BLaER1 (cell line): ENCODE data around the gene CELF2.

Experiments used
- H3K27ac ChIP-seq: shearing (Covaris generic); formaldehyde crosslinking; 2 replicates; pipeline ENCODE4 v1.8.1; 2022
- H3K27me3 ChIP-seq: shearing (Covaris generic); formaldehyde crosslinking; 2 replicates; pipeline ENCODE4 v1.8.1; 2022
- H3K36me3 ChIP-seq: shearing (Covaris generic); formaldehyde crosslinking; 2 replicates; pipeline ENCODE4 v1.8.1; 2022
- H3K4me1 ChIP-seq: shearing (Covaris generic); formaldehyde crosslinking; 2 replicates; pipeline ENCODE4 v1.8.1; 2022
- H3K4me2 ChIP-seq: shearing (Covaris generic); formaldehyde crosslinking; 2 replicates; pipeline ENCODE4 v1.8.1; 2022
- H3K4me3 ChIP-seq: shearing (Covaris generic); formaldehyde crosslinking; 2 replicates; pipeline ENCODE4 v1.8.1; 2022
- H3K9ac ChIP-seq: shearing (Covaris generic); formaldehyde crosslinking; 2 replicates; pipeline ENCODE4 v1.8.1; 2022
- H3K9me3 ChIP-seq: shearing (Covaris generic); formaldehyde crosslinking; 2 replicates; pipeline ENCODE4 v1.8.1; 2022
- H4K20me1 ChIP-seq: shearing (Covaris generic); formaldehyde crosslinking; 2 replicates; pipeline ENCODE4 v1.8.1; 2022
- Cebpa-rat ChIP-seq: shearing (Covaris generic); IDR thresholded peaks from 2 replicates; pipeline ENCODE4 v1.8.1; 2022

CELF2 gene

GRCh38 chr10:11279314-11279713 is 261.6 kb downstream of the CELF2 start:
- no peak overlapping the region for H3K4me2 ChIP-seq
- no peak for TF ChIP-seq Cebpa-rat
- H3K36me3 ChIP-seq = peaks cover 98% of the 10 kb centered on the region
- H4K20me1 ChIP-seq = peaks cover 7% of the 10 kb centered on the region; the same call in 1 of the 2 replicates
- peaks cover 4% of the 10 kb centered on the region; the same call in 1 of the 2 replicates for H3K9me3 ChIP-seq
- H3K27ac ChIP-seq = no peak overlapping the region
- H3K9ac ChIP-seq = no peak overlapping the region
- no peaks in the 10 kb centered on the region for H3K4me1 ChIP-seq
- no peaks in the 10 kb centered on the region for H3K27me3 ChIP-seq
- no peak overlapping the region for H3K4me3 ChIP-seq

- TF ChIP-seq Cebpa-rat = no peak
- H3K4me2 ChIP-seq = no peak overlapping the region
- no peak overlapping the region for H3K4me3 ChIP-seq
- peaks cover 7% of the 10 kb centered on the region; the same call in 1 of the 2 replicates for H4K20me1 ChIP-seq
- H3K27ac ChIP-seq = no peak overlapping the region
- peaks cover 4% of the 10 kb centered on the region; the same call in 1 of the 2 replicates for H3K9me3 ChIP-seq
- H3K4me1 ChIP-seq = no peaks in the 10 kb centered on the region
- peaks cover 98% of the 10 kb centered on the region for H3K36me3 ChIP-seq
- H3K27me3 ChIP-seq = no peaks in the 10 kb centered on the region
- H3K9ac ChIP-seq = no peak overlapping the region
Observed at GRCh38 chr10:11280187-11280932, 262.7 kb downstream of the CELF2 start.

GRCh38 chr10:11282156-11282555 is 264.5 kb downstream of the CELF2 start:
- peaks cover 4% of the 10 kb centered on the region; the same call in 1 of the 2 replicates for H3K9me3 ChIP-seq
- H3K9ac ChIP-seq = no peak overlapping the region
- peaks cover 7% of the 10 kb centered on the region; the same call in 1 of the 2 replicates for H4K20me1 ChIP-seq
- no peak for TF ChIP-seq Cebpa-rat
- no peaks in the 10 kb centered on the region for H3K4me1 ChIP-seq
- H3K27me3 ChIP-seq = no peaks in the 10 kb centered on the region
- H3K4me3 ChIP-seq = no peak overlapping the region
- no peak overlapping the region for H3K4me2 ChIP-seq
- H3K36me3 ChIP-seq = peaks cover 96% of the 10 kb centered on the region
- H3K27ac ChIP-seq = no peak overlapping the region

- peaks cover 96% of the 10 kb centered on the region for H3K36me3 ChIP-seq
- H3K9ac ChIP-seq = no peak overlapping the region
- peaks cover 9% of the 10 kb centered on the region; the same call in 1 of the 2 replicates for H4K20me1 ChIP-seq
- no peaks in the 10 kb centered on the region for H3K27me3 ChIP-seq
- H3K9me3 ChIP-seq = peaks cover 4% of the 10 kb centered on the region; the same call in 1 of the 2 replicates
- H3K27ac ChIP-seq = no peak overlapping the region
- no peaks in the 10 kb centered on the region for H3K4me1 ChIP-seq
- H3K4me2 ChIP-seq = no peak overlapping the region
- no peak for TF ChIP-seq Cebpa-rat
- no peak overlapping the region for H3K4me3 ChIP-seq
Observed at GRCh38 chr10:11282661-11283060, 265.0 kb downstream of the CELF2 start.

- Histone ChIP-seq H3K27me3 (no peaks in the 10 kb centered on the region), H3K36me3 (peaks cover 96% of the 10 kb centered on the region), H3K4me2 (no peak overlapping the region), H4K20me1 (peaks cover 17% of the 10 kb centered on the region; the same call in 1 of the 2 replicates), H3K4me1 (peaks cover 8% of the 10 kb centered on the region; the same call in 1 of the 2 replicates), H3K27ac (no peak overlapping the region), H3K9ac (no peak overlapping the region), H3K4me3 (no peak overlapping the region), H3K9me3 (peaks cover 4% of the 10 kb centered on the region; the same call in 1 of the 2 replicates)
- no peak for TF ChIP-seq Cebpa-rat
Observed at GRCh38 chr10:11284291-11285085, 266.8 kb downstream of the CELF2 start.

- no peaks in the 10 kb centered on the region for H3K27me3 ChIP-seq
- H3K36me3 ChIP-seq = peaks cover 96% of the 10 kb centered on the region
- H3K9me3 ChIP-seq = peaks cover 4% of the 10 kb centered on the region; the same call in 1 of the 2 replicates
- no peak for TF ChIP-seq Cebpa-rat
- peaks cover 22% of the 10 kb centered on the region; the same call in 1 of the 2 replicates for H4K20me1 ChIP-seq
- no peak overlapping the region for H3K9ac ChIP-seq
- H3K4me1 ChIP-seq = peaks cover 8% of the 10 kb centered on the region; the same call in 1 of the 2 replicates
- H3K4me2 ChIP-seq = no peak overlapping the region
- no peak overlapping the region for H3K4me3 ChIP-seq
- H3K27ac ChIP-seq = no peak overlapping the region
Observed at GRCh38 chr10:11285171-11285570, 267.5 kb downstream of the CELF2 start.

- peaks cover 96% of the 10 kb centered on the region for H3K36me3 ChIP-seq
- H3K4me2 ChIP-seq = no peak overlapping the region
- H3K9ac ChIP-seq = no peak overlapping the region
Observed at GRCh38 chr10:11286261-11286852, 268.7 kb downstream of the CELF2 start.

DNA sequence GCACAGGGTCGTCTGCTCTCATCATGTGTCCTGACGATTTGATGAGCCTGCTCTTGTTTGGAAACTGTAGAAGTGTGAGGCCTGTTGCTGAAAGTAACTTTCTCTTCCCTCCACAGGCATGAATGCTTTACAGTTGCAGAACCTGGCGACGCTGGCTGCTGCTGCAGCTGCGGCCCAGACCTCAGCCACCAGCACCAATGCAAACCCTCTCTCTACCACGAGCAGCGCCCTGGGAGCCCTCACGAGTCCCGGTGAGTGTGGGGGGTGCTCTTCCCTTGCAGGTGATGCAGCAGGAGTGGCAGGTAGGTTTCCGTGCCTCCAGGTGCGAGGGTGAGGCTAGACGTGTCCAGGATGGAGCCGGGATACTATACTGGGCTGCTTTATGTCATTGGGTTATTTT is 270.6 kb downstream of the CELF2 start:
- no peak overlapping the region for H3K27ac ChIP-seq
- no peak overlapping the region for H3K4me3 ChIP-seq
- peaks cover 8% of the 10 kb centered on the region; the same call in 1 of the 2 replicates for H3K4me1 ChIP-seq
- H3K4me2 ChIP-seq = no peak overlapping the region
- H3K36me3 ChIP-seq = peaks cover 96% of the 10 kb centered on the region
- no peak overlapping the region for H3K9ac ChIP-seq
- H3K27me3 ChIP-seq = no peaks in the 10 kb centered on the region
- H4K20me1 ChIP-seq = peaks cover 40% of the 10 kb centered on the region
- TF ChIP-seq Cebpa-rat = no peak
- no peaks in the 10 kb centered on the region for H3K9me3 ChIP-seq

More at GRCh38 chr10:11286261-11286852, 268.7 kb downstream of the CELF2 start:
- H3K9me3 ChIP-seq = no peaks in the 10 kb centered on the region
- no peak overlapping the region for H3K27ac ChIP-seq
- H3K4me1 ChIP-seq = peaks cover 8% of the 10 kb centered on the region; the same call in 1 of the 2 replicates
- no peaks in the 10 kb centered on the region for H3K27me3 ChIP-seq
- H3K4me3 ChIP-seq = no peak overlapping the region
- peak; percentile 48; the same call in 1 of the 2 replicates for TF ChIP-seq Cebpa-rat
- H4K20me1 ChIP-seq = peaks cover 27% of the 10 kb centered on the region; the same call in 1 of the 2 replicates

DNA sequence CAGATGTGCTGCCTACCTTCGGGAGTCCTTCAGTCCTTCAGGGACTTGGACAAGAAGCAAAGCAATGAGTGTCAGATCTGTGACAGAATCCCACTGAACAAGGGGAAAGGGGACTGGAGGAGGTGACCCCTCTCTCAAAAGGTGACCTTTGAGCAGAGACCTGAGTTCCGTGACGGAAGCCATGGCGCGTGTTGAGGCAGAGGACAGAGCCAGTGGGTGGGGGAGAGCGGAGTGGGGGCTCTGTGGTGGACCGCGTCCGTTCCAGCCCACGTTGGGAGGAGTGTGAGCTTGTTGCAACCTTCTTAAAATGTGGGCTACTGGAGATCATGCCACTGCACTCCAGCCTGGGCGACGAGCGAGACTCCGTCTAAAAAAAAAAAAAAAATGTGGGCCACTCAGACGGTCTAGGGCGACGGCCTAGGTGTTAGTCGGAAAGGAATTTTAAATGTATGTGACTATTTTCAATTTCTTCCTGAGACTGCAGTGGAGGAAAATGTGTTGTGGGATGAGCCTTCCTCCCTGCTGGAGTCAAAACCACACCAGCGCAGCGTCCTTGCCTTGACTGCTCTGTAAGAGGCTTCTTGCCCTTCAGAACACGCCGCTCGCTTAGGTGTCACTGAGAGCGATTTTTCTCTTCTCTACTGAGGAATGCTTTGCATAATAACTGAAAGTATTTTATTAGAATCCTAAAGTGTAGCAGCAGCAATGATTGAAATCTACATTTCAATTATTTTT is 272.7 kb downstream of the CELF2 start:
- Histone ChIP-seq H3K36me3 (peaks cover 98% of the 10 kb centered on the region), H3K4me2 (no peak overlapping the region), H3K27ac (no peak overlapping the region), H3K27me3 (no peaks in the 10 kb centered on the region), H3K9me3 (no peaks in the 10 kb centered on the region), H3K4me3 (no peak overlapping the region), H3K9ac (no peak overlapping the region), H4K20me1 (peaks cover 60% of the 10 kb centered on the region), H3K4me1 (peaks cover 8% of the 10 kb centered on the region; the same call in 1 of the 2 replicates)
- TF ChIP-seq Cebpa-rat = no peak
